ENCODE results near the gene GADD45G. TPM values are rescaled to one million over a fixed set of nuclear protein-coding genes. Genes with fewer than 3 reads are reported as not detected.

The GADD45G gene
- total RNA-seq, 1 experiment from 2014 or later, result not detected

DNA sequence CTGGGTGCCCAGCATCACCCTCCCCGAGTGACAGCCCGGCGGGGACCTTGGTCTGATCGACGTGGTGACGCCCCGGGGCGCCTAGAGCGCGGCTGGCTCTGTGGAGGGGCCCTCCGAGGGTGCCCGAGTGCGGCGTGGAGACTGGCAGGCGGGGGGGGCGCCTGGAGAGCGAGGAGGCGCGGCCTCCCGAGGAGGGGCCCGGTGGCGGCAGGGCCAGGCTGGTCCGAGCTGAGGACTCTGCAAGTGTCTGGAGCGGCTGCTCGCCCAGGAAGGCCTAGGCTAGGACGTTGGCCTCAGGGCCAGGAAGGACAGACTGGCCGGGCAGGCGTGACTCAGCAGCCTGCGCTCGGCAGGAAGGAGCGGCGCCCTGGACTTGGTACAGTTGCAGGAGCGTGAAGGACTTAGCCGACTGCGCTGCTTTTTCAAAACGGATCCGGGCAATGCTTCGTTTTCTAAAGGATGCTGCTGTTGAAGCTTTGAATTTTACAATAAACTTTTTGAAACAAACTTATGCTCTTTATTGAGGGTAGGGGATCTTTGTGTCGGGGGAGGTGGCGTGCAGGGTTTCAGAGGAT lies 1.3 kb downstream of the GADD45G start:
- BruUV-seq (replicated peaks), result no TSS peak
- Mint-ChIP-seq H3K4me1 (ENCODE audit: insufficient read depth, unreplicated experiment) (peaks cover 10% of the 10 kb centered on the region), H3K27me3 (ENCODE audit: insufficient read depth, unreplicated experiment) (peaks cover 3% of the 10 kb centered on the region), H3K27ac (ENCODE audit: low read depth, unreplicated experiment) (peak overlapping the region; percentile 43), H3K4me3 (ENCODE audit: unreplicated experiment) (peak overlapping the region; percentile 79), H3K36me3 (ENCODE audit: insufficient read depth, unreplicated experiment) (no peaks in the 10 kb centered on the region), H3K9me3 (ENCODE audit: unreplicated experiment) (no peaks in the 10 kb centered on the region)
- POLR2A ChIA-PET, result interaction anchor here (0.6 to 1.5 kb wide), 6 partner anchors 9 to 507 kb away, joined by 3 to 7 read pairs (median 3); no protein-coding TSS in a partner anchor
- CTCF ChIA-PET, result interaction anchor here (0.6 to 16.6 kb wide), 5 partner anchors 8 to 495 kb away, joined by 3 to 382 read pairs (median 3); no protein-coding TSS in a partner anchor
- intact Hi-C loops (cut with micrococcal nuclease), result loop anchor here (1.0 to 10.0 kb wide), 3 partner anchors 29 to 249 kb away; no protein-coding TSS in a partner anchor
- DNase-seq (ENCODE audit: unreplicated experiment), result peak; percentile 83
- no peak for TF ChIP-seq CTCF (IDR thresholded peaks at IDR 0.05; ENCODE audit: unreplicated experiment)

GRCh38 chr9:89606624-89607311 lies 2.0 kb downstream of the GADD45G start:
- no TSS peak for BruUV-seq (replicated peaks)
- H3K9me3 Mint-ChIP-seq (ENCODE audit: unreplicated experiment), result no peaks in the 10 kb centered on the region
- H3K4me1 Mint-ChIP-seq (ENCODE audit: insufficient read depth, unreplicated experiment), result peaks cover 10% of the 10 kb centered on the region
- ChIA-PET CTCF (interaction anchor here (0.9 to 16.6 kb wide), 4 partner anchors 9 to 495 kb away, joined by 3 to 382 read pairs (median 4); no protein-coding TSS in a partner anchor), POLR2A (interaction anchor here (0.6 to 1.5 kb wide), 4 partner anchors 8 to 196 kb away, joined by 3 to 7 read pairs (median 3); no protein-coding TSS in a partner anchor)
- H3K27me3 Mint-ChIP-seq (ENCODE audit: insufficient read depth, unreplicated experiment), result no peaks in the 10 kb centered on the region
- H3K4me3 Mint-ChIP-seq (ENCODE audit: unreplicated experiment), result peak overlapping the region; percentile 79
- no peak for TF ChIP-seq CTCF (IDR thresholded peaks at IDR 0.05; ENCODE audit: unreplicated experiment)
- DNase-seq (ENCODE audit: unreplicated experiment), result peak; percentile 63
- no peaks in the 10 kb centered on the region for H3K36me3 Mint-ChIP-seq (ENCODE audit: insufficient read depth, unreplicated experiment)
- H3K27ac Mint-ChIP-seq (ENCODE audit: low read depth, unreplicated experiment), result peak overlapping the region; percentile 43
- intact Hi-C loops (cut with micrococcal nuclease), result loop anchor here (1.0 to 10.0 kb wide), 3 partner anchors 29 to 248 kb away; no protein-coding TSS in a partner anchor

GRCh38 chr9:89608641-89609335 lies 4.0 kb downstream of the GADD45G start:
- H3K27me3 Mint-ChIP-seq (ENCODE audit: insufficient read depth, unreplicated experiment), result no peaks in the 10 kb centered on the region
- peaks cover 10% of the 10 kb centered on the region for H3K4me1 Mint-ChIP-seq (ENCODE audit: insufficient read depth, unreplicated experiment)
- H3K4me3 Mint-ChIP-seq (ENCODE audit: unreplicated experiment), result no peak overlapping the region
- no TSS peak for BruUV-seq (replicated peaks)
- DNase-seq (ENCODE audit: unreplicated experiment), result no peak
- no peak overlapping the region for H3K27ac Mint-ChIP-seq (ENCODE audit: low read depth, unreplicated experiment)
- ChIA-PET CTCF (interaction anchor here (0.6 to 2.5 kb wide), 6 partner anchors 12 to 851 kb away, joined by 3 to 5 read pairs (median 3); no protein-coding TSS in a partner anchor), POLR2A (no interaction called here)
- intact Hi-C loops (cut with micrococcal nuclease), result loop anchor here (10.0 kb wide), 2 partner anchors 206 to 246 kb away; no protein-coding TSS in a partner anchor
- H3K36me3 Mint-ChIP-seq (ENCODE audit: insufficient read depth, unreplicated experiment), result no peaks in the 10 kb centered on the region
- peaks cover 7% of the 10 kb centered on the region for H3K9me3 Mint-ChIP-seq (ENCODE audit: unreplicated experiment)
- no peak for TF ChIP-seq CTCF (IDR thresholded peaks at IDR 0.05; ENCODE audit: unreplicated experiment)
